NT2/D1 (cell line): ENCODE results near the gene KRTAP10-12.
"Not testable (repeated sequence)": the region's sequence is repeated elsewhere in the genome, so short reads cannot be mapped to it uniquely, and the experiment has no call there.

Source experiments
- DNase-seq: peaks from one replicate; pipeline ENCODE4 v3.0.0-alpha.2; 2011; ENCODE audit warnings: low read depth, low spot score
- H3K27me3 ChIP-seq: 2 replicates; pipeline ENCODE4 v1.6.0; 2011; ENCODE audit warnings: mild to moderate bottlenecking; ENCODE audit not compliant: insufficient read length, insufficient read depth
- H3K36me3 ChIP-seq: 2 replicates; pipeline ENCODE4 v1.6.1; 2011; ENCODE audit warnings: mild to moderate bottlenecking, low read length, mixed read lengths; ENCODE audit not compliant: insufficient read depth, insufficient read length
- H3K4me1 ChIP-seq: 2 replicates; pipeline ENCODE4 v1.5.1; 2011; ENCODE audit not compliant: insufficient read depth, insufficient read length
- H3K4me3 ChIP-seq: 2 replicates; pipeline ENCODE4 v1.5.1; 2011; ENCODE audit warnings: low read depth; ENCODE audit not compliant: insufficient read length
- H3K9ac ChIP-seq: 2 replicates; pipeline ENCODE4 v1.6.0; 2011; ENCODE audit warnings: low read depth; ENCODE audit not compliant: insufficient read length
- H3K9me3 ChIP-seq: 2 replicates; pipeline ENCODE4 v1.5.1; 2011; ENCODE audit warnings: mild to moderate bottlenecking, low read length; ENCODE audit not compliant: insufficient read depth
- SUZ12 ChIP-seq: IDR thresholded peaks from 2 replicates; pipeline ENCODE4 v1.6.1; 2011; ENCODE audit not compliant: insufficient read length, insufficient read depth; ENCODE audit errors: extremely low read depth
- YY1 ChIP-seq: IDR thresholded peaks from 2 replicates; pipeline ENCODE4 v1.6.1; 2011; ENCODE audit not compliant: insufficient read length, insufficient read depth
- ZNF274 ChIP-seq: IDR thresholded peaks from 2 replicates; pipeline ENCODE4 v1.6.1; 2011; ENCODE audit warnings: mild to moderate bottlenecking, low read depth, low read length

Gene KRTAP10-12

DNA sequence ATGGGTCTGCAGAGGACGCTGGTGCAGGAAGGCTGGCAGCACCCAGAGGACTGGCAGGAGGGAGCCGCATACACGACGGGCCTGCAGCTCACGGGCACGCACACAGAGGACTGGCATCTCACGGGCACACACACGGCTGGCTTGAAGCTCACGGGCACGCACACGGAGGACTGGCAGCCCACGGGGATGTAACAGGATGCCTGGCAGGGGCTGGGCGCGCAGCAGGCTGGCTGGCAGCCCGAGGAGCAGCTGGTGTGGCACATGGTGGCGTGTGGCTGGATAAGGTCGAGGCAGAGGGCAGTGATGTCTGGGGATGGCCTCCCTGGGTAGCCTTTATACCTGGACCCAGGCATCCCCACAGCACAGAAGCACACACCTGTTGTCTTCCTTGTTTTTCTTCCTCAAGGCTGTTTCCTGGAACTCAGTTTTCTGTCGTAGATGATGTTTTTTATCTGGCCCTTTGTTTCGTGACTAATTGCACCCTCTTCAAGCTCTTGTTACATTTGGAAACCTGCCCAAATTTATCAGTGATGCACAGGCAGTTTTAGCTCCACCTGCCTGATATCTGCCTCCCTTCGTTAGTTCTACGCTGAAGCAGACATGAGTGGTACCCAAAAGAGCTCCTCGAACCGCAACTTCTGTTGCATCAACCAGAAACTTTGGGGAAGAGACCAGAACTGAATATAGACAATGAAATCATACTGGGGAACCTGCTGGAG is 15.0 kb upstream of the KRTAP10-12 start, which contains the start of gene KRTAP12-1:
TSS of gene KRTAP12-1 (minus strand) at position 303 of the 719 bp plus-strand sequence. CDS start at position 263, 40 bp downstream.
- no peak for TF ChIP-seq YY1
- no peak for TF ChIP-seq ZNF274
- TF ChIP-seq SUZ12, result no peak
- Histone ChIP-seq H3K4me1 (peaks cover 7% of the 10 kb centered on the region), H3K9ac (no peak within 1 kb of the TSS), H3K36me3 (no peaks in the 10 kb centered on the region), H3K4me3 (no peak within 1 kb of the TSS), H3K9me3 (peaks cover 14% of the 10 kb centered on the region; the same call in 1 of the 2 replicates), H3K27me3 (peaks cover 20% of the 10 kb centered on the region)
- no peak for DNase-seq

GRCh38 chr21:44682580-44683151 is 14.3 kb upstream of the KRTAP10-12 start:
- Histone ChIP-seq H3K9ac (no peak overlapping the region), H3K9me3 (peaks cover 14% of the 10 kb centered on the region; the same call in 1 of the 2 replicates), H3K36me3 (no peaks in the 10 kb centered on the region), H3K4me3 (no peak overlapping the region), H3K27me3 (peaks cover 20% of the 10 kb centered on the region), H3K4me1 (peaks cover 11% of the 10 kb centered on the region)
- no peak for DNase-seq
- no peak for TF ChIP-seq SUZ12
- no peak for TF ChIP-seq YY1
- TF ChIP-seq ZNF274, result no peak

- Histone ChIP-seq H3K4me1 (peaks cover 11% of the 10 kb centered on the region), H3K27me3 (peaks cover 20% of the 10 kb centered on the region), H3K9me3 (peaks cover 4% of the 10 kb centered on the region; the same call in 1 of the 2 replicates), H3K9ac (no peak overlapping the region), H3K36me3 (no peaks in the 10 kb centered on the region), H3K4me3 (no peak overlapping the region)
- no peak for DNase-seq
- TF ChIP-seq ZNF274 (no peak), YY1 (no peak), SUZ12 (no peak)
Observed at GRCh38 chr21:44684077-44684476, 12.9 kb upstream of the KRTAP10-12 start.

GRCh38 chr21:44684483-44684882 is 12.5 kb upstream of the KRTAP10-12 start:
- Histone ChIP-seq H3K9ac (no peak overlapping the region), H3K4me1 (peaks cover 11% of the 10 kb centered on the region), H3K4me3 (no peak overlapping the region), H3K36me3 (no peaks in the 10 kb centered on the region), H3K9me3 (peaks cover under 1% of the 10 kb centered on the region; the same call in 1 of the 2 replicates), H3K27me3 (peaks cover 20% of the 10 kb centered on the region)
- TF ChIP-seq YY1 (no peak), SUZ12 (no peak), ZNF274 (no peak)
- DNase-seq, result no peak

GRCh38 chr21:44685050-44685449 is 11.9 kb upstream of the KRTAP10-12 start:
- H3K27me3 ChIP-seq, result peaks cover 20% of the 10 kb centered on the region
- not testable (repeated sequence) for H3K4me3 ChIP-seq, H3K9ac ChIP-seq, H3K36me3 ChIP-seq, H3K9me3 ChIP-seq, DNase-seq
- peaks cover 11% of the 10 kb centered on the region for H3K4me1 ChIP-seq

DNA sequence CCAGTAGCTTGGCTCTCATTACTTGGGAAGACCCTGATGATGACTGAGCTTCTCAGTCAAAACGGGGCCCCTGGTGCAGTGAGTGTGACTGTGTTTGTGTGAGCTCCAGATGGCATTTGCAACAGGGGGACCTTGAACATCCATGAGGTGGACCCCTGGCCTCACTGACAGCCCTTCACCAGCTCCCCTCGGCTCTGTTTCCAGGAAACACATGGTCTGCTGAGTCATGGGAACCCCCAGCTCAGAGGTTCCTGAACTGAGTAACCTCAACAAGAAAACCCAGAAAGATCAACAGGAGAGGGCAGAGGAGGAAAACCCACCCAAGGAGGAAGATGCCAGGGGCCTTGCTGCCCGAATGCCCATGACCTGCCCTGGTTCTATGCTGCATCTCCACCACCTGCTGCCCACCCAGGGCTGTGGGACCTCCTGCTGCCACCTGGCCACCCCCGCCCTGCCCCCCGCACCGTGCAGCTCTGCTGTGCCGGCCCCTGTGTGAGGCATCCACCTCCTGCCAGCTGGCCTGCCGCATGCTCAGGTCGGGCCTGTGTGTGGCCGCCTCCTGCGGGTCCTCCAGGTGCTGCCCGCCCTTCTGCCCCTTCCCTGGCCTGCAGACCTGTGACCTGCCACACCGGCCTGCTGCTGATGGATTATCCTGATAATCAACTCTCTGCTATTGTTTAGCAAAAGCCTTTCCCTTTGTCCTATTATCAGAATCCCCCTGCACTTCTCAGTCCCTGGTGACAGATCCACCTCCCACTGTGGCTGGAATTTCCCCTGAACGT is 10.8 kb upstream of the KRTAP10-12 start:
- no peak overlapping the region for H3K4me3 ChIP-seq
- TF ChIP-seq SUZ12 (no peak), ZNF274 (no peak), YY1 (no peak)
- H3K27me3 ChIP-seq, result peaks cover 20% of the 10 kb centered on the region
- no peaks in the 10 kb centered on the region for H3K9me3 ChIP-seq
- H3K36me3 ChIP-seq, result no peaks in the 10 kb centered on the region
- no peak for DNase-seq
- peak overlapping the region; percentile 26 for H3K9ac ChIP-seq
- H3K4me1 ChIP-seq, result peaks cover 11% of the 10 kb centered on the region
